ENCODE data around the gene DGCR6L.

DNA sequence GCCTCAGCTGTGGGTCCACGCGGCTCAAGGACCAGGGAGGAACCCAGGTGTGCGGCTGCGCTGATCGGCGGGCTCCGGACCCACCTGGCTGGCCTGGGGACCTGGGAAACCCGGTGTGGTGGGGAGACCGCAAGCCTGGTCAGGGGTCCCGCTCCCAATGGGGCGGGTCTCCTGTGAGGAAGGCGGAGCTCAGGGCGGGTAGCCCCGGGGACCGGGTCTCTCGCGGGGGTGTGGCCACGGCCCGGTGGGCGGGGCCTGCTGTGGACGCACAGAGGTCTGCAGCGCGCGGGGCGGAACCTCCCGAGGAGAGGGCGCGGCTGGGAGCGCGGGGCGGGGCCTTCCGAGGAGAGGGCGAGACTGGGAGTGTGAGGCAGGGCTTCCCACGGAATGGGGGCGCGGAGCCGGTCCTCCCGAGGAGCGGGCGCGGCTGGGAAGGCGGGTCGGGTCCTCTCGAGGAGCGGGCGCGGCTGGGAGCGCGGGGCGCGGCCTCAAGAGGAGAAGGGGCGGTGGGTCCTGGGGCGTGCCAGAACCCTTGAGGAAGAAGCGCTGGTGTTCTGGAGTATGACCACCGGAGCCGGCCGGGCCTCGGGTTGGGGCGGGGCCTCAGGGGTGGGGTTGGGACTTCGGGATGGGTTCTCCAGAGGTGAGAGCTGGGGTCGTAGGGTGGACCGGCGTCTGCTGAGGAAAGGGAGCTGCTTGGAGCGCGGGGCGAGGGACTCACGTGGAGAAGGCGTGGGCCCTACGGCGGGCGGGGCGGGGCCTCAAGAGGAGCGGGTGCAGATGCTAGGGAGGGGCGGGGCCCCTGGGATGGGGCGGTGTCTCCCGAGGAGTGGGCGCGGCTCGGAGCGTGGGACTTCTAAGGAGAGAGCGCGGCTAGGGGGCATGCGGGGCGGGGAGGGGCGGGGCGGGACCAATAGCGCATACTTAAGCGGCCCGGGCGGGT lies 20.8 kb downstream of the DGCR6L start:
- TF ChIP-seq NR3C1 (CRISPR knock-in tag; conservative IDR thresholded peaks at IDR 0.05; ENCODE audit: low read depth) (no peak), TEAD4 (CRISPR knock-in tag; IDR thresholded peaks at IDR 0.05) (no peak), CBFB (CRISPR knock-in tag; IDR thresholded peaks at IDR 0.05; ENCODE audit: low read depth) (no peak), EMX1 (CRISPR knock-in tag; IDR thresholded peaks at IDR 0.05) (no peak), ZNF263 (CRISPR knock-in tag; IDR thresholded peaks at IDR 0.05; ENCODE audit: low read depth) (no peak), ESRRA (CRISPR knock-in tag; IDR thresholded peaks at IDR 0.05; ENCODE audit: borderline replicate concordance) (no peak), ZNF121 (CRISPR knock-in tag; IDR thresholded peaks at IDR 0.05) (no peak), JUN (CRISPR knock-in tag; IDR thresholded peaks at IDR 0.05) (no peak)
- TF ChIP-seq, protein P1, sequence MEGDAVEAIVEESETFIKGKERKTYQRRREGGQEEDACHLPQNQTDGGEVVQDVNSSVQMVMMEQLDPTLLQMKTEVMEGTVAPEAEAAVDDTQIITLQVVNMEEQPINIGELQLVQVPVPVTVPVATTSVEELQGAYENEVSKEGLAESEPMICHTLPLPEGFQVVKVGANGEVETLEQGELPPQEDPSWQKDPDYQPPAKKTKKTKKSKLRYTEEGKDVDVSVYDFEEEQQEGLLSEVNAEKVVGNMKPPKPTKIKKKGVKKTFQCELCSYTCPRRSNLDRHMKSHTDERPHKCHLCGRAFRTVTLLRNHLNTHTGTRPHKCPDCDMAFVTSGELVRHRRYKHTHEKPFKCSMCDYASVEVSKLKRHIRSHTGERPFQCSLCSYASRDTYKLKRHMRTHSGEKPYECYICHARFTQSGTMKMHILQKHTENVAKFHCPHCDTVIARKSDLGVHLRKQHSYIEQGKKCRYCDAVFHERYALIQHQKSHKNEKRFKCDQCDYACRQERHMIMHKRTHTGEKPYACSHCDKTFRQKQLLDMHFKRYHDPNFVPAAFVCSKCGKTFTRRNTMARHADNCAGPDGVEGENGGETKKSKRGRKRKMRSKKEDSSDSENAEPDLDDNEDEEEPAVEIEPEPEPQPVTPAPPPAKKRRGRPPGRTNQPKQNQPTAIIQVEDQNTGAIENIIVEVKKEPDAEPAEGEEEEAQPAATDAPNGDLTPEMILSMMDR (IDR thresholded peaks at IDR 0.05) = no peak
- TF ChIP-seq, protein P2, sequence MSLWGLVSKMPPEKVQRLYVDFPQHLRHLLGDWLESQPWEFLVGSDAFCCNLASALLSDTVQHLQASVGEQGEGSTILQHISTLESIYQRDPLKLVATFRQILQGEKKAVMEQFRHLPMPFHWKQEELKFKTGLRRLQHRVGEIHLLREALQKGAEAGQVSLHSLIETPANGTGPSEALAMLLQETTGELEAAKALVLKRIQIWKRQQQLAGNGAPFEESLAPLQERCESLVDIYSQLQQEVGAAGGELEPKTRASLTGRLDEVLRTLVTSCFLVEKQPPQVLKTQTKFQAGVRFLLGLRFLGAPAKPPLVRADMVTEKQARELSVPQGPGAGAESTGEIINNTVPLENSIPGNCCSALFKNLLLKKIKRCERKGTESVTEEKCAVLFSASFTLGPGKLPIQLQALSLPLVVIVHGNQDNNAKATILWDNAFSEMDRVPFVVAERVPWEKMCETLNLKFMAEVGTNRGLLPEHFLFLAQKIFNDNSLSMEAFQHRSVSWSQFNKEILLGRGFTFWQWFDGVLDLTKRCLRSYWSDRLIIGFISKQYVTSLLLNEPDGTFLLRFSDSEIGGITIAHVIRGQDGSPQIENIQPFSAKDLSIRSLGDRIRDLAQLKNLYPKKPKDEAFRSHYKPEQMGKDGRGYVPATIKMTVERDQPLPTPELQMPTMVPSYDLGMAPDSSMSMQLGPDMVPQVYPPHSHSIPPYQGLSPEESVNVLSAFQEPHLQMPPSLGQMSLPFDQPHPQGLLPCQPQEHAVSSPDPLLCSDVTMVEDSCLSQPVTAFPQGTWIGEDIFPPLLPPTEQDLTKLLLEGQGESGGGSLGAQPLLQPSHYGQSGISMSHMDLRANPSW (CRISPR knock-in tag; conservative IDR thresholded peaks at IDR 0.05; ENCODE audit: low read depth) = no peak
- TF ChIP-seq, protein P3, sequence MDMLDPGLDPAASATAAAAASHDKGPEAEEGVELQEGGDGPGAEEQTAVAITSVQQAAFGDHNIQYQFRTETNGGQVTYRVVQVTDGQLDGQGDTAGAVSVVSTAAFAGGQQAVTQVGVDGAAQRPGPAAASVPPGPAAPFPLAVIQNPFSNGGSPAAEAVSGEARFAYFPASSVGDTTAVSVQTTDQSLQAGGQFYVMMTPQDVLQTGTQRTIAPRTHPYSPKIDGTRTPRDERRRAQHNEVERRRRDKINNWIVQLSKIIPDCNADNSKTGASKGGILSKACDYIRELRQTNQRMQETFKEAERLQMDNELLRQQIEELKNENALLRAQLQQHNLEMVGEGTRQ (CRISPR knock-in tag; IDR thresholded peaks at IDR 0.05) = no peak

All from WTC11 (cell line).